Panc1 (cell line): ENCODE measurements around the gene PSMC1. TPM values are rescaled to one million over a fixed set of nuclear protein-coding genes. Genes with fewer than 3 reads are reported as not detected.

Experiments
- ATAC-seq: fragments of 200-7000 bp; cut with Tn5 transposase; 2 replicates; pipeline ENCODE4 v1.9.1; 2020; ENCODE audit warnings: mild to moderate bottlenecking, moderate library complexity
- BruUV-seq: library from RNA; stranded (reverse); fragments of 400-500 nt; replicated peaks from 2 replicates; lab custom pipeline; 2021; lab: Mats Ljungman, UMichigan
- CTCF ChIA-PET: fragments of 300-600 bp; sonication (Branson Sonifier 250); formaldehyde crosslinking; loops from one replicate; lab custom pipeline; 2022; ENCODE audit warnings: antibody characterized with exemption; lab: Charles Lee
- POLR2A ChIA-PET: fragments of 300-600 bp; sonication (Branson Sonifier 250); formaldehyde crosslinking; loops from one replicate; lab custom pipeline; 2022; ENCODE audit warnings: antibody characterized with exemption; lab: Charles Lee
- DNase-seq: peaks from one replicate; pipeline ENCODE4 v3.0.0-alpha.2; 2010; ENCODE audit warnings: low read depth, low spot score
- H3K27ac ChIP-seq: 2 replicates; pipeline ENCODE4 v1.5.1; 2011; ENCODE audit warnings: mild to moderate bottlenecking, low read length, inconsistent platforms
- H3K27me3 ChIP-seq: fragments of 200-500 bp; sonication (Bioruptor generic); 2 replicates; pipeline ENCODE4 v1.6.0; 2014; ENCODE audit warnings: low read length, inconsistent platforms; ENCODE audit not compliant: control insufficient read depth, insufficient read depth
- H3K36me3 ChIP-seq: fragments of 200-500 bp; sonication (Bioruptor generic); 2 replicates; pipeline ENCODE4 v1.5.1; 2014; ENCODE audit warnings: inconsistent platforms, mild to moderate bottlenecking, low read length, moderate library complexity; ENCODE audit not compliant: control insufficient read depth, insufficient read depth
- H3K4me1 ChIP-seq: 2 replicates; pipeline ENCODE4 v1.5.1; 2011; ENCODE audit warnings: inconsistent platforms, mild to moderate bottlenecking, low read length, moderate library complexity; ENCODE audit not compliant: control insufficient read depth, insufficient read depth
- H3K4me3 ChIP-seq, 2 experiments: 2 replicates each; pipeline ENCODE4 v1.5.1; 2011 to 2012; ENCODE audit warnings: low read depth in 2 of 2, low read length in 2 of 2, mild to moderate bottlenecking in 2 of 2, inconsistent platforms in 1 of 2, moderate library complexity in 1 of 2
- H3K9me3 ChIP-seq: fragments of 200-500 bp; sonication (Bioruptor generic); 2 replicates; pipeline ENCODE4 v1.5.1; 2014; ENCODE audit warnings: low read depth, mild to moderate bottlenecking, inconsistent platforms, low read length, moderate library complexity; ENCODE audit not compliant: control insufficient read depth, insufficient read depth
- POLR2AphosphoS5 ChIP-seq: IDR thresholded peaks from 2 replicates; pipeline ENCODE4 v1.6.1; 2012; ENCODE audit warnings: mild to moderate bottlenecking, low read depth, low read length, moderate library complexity
- SIN3A ChIP-seq: IDR thresholded peaks from 2 replicates; pipeline ENCODE4 v1.6.1; 2012; ENCODE audit warnings: low read depth, mild to moderate bottlenecking, low read length, moderate library complexity, borderline replicate concordance; ENCODE audit not compliant: insufficient read depth
- TCF7L2 ChIP-seq: IDR thresholded peaks from 2 replicates; pipeline ENCODE4 v1.6.1; 2011; ENCODE audit warnings: mild to moderate bottlenecking, low read depth, low read length, inconsistent platforms
- in situ Hi-C: cut with HindIII; loops from 2 replicates; pipeline ENCODE4 v1.10.0; 2016; ENCODE audit warnings: low sequenced_read_pairs, low pct_unique_long_range_greater_than_20kb
- intact Hi-C: fragments of 100-400 bp; cut with micrococcal nuclease; formaldehyde crosslinking; loops from one replicate; pipeline ENCODE4 v1.10.0; 2022; ENCODE audit not compliant: unreplicated experiment
- total RNA-seq: library from RNA; stranded (reverse); gene quantifications from one replicate; pipeline ENCODE4 v1.2.1, GENCODE V29; 2021; ENCODE audit not compliant: unreplicated experiment
- TF ChIP-seq, protein P1 (sequence below): fragments of 450-650 bp; IDR thresholded peaks from 2 replicates; pipeline ENCODE4 v1.5.1; 2017; ENCODE audit warnings: mild to moderate bottlenecking
- TF ChIP-seq, protein P2 (sequence below), 2 experiments: IDR thresholded peaks; 2 replicates each; pipeline ENCODE4 v1.6.1; 2011 to 2012; ENCODE audit warnings: low read depth in 2 of 2, control low read depth in 1 of 2, low read length in 1 of 2, mild to moderate bottlenecking in 1 of 2, moderate library complexity in 1 of 2; ENCODE audit not compliant: insufficient read depth in 1 of 2

PSMC1 gene
- total RNA-seq, 1 experiment from 2014 or later = 112 TPM

DNA sequence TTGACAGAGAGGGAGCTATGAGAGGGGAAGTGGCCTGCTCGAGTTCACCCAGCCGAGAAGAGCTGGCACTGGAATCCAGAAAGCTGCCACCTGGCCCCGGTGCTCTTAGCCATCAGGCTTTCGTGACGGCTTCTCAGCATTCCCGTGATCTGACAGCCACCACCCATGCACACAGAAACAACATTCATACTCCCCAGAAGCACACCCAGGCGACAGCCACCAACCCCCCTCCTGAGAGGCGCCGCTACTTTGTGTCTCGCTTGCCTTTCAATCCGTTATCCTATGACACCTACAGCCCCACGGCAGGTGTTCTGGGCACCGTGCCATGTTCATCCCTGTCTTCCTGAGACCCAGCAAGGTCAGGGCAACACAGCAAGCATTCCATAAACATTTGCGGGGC is 31.4 kb downstream of the PSMC1 start:
- intact Hi-C loops (no loop called here), in situ Hi-C loops (no loop called here)
- DNase-seq = no peak

DNA sequence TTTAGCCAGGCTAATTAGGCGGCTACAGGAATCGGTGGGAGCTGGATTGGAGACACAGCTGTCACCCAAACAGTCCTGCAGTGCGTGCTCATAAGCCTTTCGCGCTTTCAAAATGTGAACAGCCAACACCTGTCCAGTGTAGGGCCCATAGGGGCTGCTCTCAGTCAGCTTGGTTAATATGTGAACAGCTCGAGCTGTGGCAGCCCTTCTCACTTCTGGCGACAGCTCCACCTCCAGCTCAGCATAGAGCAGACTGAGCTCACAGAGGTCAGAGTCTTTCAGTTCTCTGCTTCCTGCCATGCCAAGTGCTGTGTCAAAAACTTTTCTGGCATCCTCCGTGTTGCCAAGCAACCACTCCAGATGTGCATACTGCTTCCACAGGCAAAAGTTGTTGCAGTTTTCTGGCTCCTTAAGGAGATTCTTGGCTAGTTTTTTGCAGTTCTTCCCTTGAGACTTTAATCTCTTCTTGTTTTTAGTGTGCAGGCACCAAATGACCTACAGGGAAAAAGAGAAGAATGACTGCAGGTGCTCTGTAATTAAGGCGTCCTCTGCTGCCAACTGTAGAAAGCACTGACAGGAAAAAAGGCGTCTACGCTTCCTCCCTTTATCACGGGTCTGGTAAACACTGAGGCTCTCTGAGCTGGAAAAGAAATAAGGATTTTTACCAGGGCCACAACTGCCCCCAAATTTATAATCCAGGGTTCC is 32.5 kb downstream of the PSMC1 start:
- CTCF ChIA-PET = interaction anchor here (0.6 to 1.1 kb wide), 4 partner anchors 111 to 614 kb away, joined by 3 to 4 read pairs (median 3); no protein-coding TSS in a partner anchor
- no TSS peak for BruUV-seq
- no peak for ATAC-seq
- no peaks in the 10 kb centered on the region for H3K27me3 ChIP-seq
- no peak for DNase-seq
- no peak overlapping the region for H3K4me3 ChIP-seq
- no peaks in the 10 kb centered on the region for H3K36me3 ChIP-seq
- H3K9me3 ChIP-seq = no peaks in the 10 kb centered on the region
- H3K27ac ChIP-seq = no peak overlapping the region
- in situ Hi-C loops (no loop called here), intact Hi-C loops (no loop called here)
- H3K4me1 ChIP-seq = no peaks in the 10 kb centered on the region
- POLR2A ChIA-PET = no interaction called here
- TF ChIP-seq SIN3A = no peak
- TF ChIP-seq TCF7L2 = no peak
- TF ChIP-seq, protein P1, sequence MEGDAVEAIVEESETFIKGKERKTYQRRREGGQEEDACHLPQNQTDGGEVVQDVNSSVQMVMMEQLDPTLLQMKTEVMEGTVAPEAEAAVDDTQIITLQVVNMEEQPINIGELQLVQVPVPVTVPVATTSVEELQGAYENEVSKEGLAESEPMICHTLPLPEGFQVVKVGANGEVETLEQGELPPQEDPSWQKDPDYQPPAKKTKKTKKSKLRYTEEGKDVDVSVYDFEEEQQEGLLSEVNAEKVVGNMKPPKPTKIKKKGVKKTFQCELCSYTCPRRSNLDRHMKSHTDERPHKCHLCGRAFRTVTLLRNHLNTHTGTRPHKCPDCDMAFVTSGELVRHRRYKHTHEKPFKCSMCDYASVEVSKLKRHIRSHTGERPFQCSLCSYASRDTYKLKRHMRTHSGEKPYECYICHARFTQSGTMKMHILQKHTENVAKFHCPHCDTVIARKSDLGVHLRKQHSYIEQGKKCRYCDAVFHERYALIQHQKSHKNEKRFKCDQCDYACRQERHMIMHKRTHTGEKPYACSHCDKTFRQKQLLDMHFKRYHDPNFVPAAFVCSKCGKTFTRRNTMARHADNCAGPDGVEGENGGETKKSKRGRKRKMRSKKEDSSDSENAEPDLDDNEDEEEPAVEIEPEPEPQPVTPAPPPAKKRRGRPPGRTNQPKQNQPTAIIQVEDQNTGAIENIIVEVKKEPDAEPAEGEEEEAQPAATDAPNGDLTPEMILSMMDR = no peak
- TF ChIP-seq, protein P2, sequence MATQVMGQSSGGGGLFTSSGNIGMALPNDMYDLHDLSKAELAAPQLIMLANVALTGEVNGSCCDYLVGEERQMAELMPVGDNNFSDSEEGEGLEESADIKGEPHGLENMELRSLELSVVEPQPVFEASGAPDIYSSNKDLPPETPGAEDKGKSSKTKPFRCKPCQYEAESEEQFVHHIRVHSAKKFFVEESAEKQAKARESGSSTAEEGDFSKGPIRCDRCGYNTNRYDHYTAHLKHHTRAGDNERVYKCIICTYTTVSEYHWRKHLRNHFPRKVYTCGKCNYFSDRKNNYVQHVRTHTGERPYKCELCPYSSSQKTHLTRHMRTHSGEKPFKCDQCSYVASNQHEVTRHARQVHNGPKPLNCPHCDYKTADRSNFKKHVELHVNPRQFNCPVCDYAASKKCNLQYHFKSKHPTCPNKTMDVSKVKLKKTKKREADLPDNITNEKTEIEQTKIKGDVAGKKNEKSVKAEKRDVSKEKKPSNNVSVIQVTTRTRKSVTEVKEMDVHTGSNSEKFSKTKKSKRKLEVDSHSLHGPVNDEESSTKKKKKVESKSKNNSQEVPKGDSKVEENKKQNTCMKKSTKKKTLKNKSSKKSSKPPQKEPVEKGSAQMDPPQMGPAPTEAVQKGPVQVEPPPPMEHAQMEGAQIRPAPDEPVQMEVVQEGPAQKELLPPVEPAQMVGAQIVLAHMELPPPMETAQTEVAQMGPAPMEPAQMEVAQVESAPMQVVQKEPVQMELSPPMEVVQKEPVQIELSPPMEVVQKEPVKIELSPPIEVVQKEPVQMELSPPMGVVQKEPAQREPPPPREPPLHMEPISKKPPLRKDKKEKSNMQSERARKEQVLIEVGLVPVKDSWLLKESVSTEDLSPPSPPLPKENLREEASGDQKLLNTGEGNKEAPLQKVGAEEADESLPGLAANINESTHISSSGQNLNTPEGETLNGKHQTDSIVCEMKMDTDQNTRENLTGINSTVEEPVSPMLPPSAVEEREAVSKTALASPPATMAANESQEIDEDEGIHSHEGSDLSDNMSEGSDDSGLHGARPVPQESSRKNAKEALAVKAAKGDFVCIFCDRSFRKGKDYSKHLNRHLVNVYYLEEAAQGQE (IDR thresholded peaks at IDR 0.05; ENCODE audit: insufficient read depth in 1 of 2, low read depth in 2 of 2, low read length in 1 of 2) = no peak
- TF ChIP-seq POLR2AphosphoS5 = no peak

More for the DNA sequence above, 31.4 kb downstream of the PSMC1 start:
- no peaks in the 10 kb centered on the region for H3K9me3 ChIP-seq
- H3K4me3 ChIP-seq = no peak overlapping the region
- ChIA-PET POLR2A (no interaction called here), CTCF (no interaction called here)
- no peak overlapping the region for H3K27ac ChIP-seq
- BruUV-seq = no TSS peak
- no peak for ATAC-seq
- no peaks in the 10 kb centered on the region for H3K36me3 ChIP-seq
- TF ChIP-seq TCF7L2 (no peak), SIN3A (no peak), POLR2AphosphoS5 (no peak)
- TF ChIP-seq, protein P2 (IDR thresholded peaks at IDR 0.05; ENCODE audit: insufficient read depth in 1 of 2, low read depth in 2 of 2, low read length in 1 of 2) = no peak
- TF ChIP-seq, protein P1 = no peak
- no peaks in the 10 kb centered on the region for H3K27me3 ChIP-seq
- no peaks in the 10 kb centered on the region for H3K4me1 ChIP-seq
